Breast epithelium (tissue), 3 donors: ENCODE measurements around the gene TALDO1.

Source experiments
- POLR2A ChIP-seq: fragments of 450-650 bp; IDR thresholded peaks from one replicate; pipeline ENCODE4 v1.6.1; 2016; ENCODE audit warnings: antibody characterized with exemption, mild to moderate bottlenecking, moderate library complexity
- TF ChIP-seq, protein P1 (sequence below), 3 donors: fragments of 450-650 bp; IDR thresholded peaks; one replicate each; pipeline ENCODE4 v1.5.1; 2016 to 2017; ENCODE audit warnings: antibody characterized with exemption in 3 of 3, mild to moderate bottlenecking in 3 of 3, moderate library complexity in 3 of 3

DNA sequence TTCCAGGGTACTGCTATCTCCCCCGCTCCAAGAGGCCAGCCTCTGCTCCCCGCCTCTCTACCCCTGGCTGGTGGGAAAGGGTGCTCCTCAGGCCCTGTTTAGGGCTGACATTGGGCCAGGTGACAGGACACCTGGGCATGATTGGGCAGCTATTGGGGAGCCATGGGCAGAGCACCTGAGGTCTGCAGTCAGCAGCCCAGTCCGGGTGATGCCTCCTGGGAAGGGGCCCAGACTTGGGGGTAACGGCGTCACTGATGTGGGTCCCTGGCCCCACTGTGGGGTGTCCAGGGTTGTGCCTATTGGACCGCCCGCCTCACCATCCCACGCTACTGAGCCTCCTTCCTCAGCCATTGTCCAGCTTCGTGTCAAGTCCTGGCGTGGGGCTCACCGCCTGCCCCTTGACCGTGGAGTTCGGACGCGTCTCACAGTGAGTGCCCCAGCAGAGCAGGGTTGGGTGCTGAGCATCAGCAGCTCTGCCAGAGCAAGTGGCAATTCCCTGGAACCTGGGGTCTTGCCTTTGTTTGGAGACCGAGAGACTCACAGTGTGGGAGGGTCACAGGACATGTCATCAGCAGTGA is 32.8 kb downstream of the TALDO1 start:
- TF ChIP-seq, protein P1, sequence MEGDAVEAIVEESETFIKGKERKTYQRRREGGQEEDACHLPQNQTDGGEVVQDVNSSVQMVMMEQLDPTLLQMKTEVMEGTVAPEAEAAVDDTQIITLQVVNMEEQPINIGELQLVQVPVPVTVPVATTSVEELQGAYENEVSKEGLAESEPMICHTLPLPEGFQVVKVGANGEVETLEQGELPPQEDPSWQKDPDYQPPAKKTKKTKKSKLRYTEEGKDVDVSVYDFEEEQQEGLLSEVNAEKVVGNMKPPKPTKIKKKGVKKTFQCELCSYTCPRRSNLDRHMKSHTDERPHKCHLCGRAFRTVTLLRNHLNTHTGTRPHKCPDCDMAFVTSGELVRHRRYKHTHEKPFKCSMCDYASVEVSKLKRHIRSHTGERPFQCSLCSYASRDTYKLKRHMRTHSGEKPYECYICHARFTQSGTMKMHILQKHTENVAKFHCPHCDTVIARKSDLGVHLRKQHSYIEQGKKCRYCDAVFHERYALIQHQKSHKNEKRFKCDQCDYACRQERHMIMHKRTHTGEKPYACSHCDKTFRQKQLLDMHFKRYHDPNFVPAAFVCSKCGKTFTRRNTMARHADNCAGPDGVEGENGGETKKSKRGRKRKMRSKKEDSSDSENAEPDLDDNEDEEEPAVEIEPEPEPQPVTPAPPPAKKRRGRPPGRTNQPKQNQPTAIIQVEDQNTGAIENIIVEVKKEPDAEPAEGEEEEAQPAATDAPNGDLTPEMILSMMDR (IDR thresholded peaks at IDR 0.05), result no peak
- no peak for TF ChIP-seq POLR2A
